Parietal lobe (tissue), 1 donor: Measurements from ENCODE around the gene TARS1. TPM values are rescaled to one million over a fixed set of nuclear protein-coding genes. Genes with fewer than 3 reads are reported as not detected.

Source experiments
- total RNA-seq: library from RNA; depleted of rRNA; stranded (reverse); fragments of >200 nt; gene quantifications from one replicate; pipeline ENCODE4 v1.2.3, GENCODE V29; 2014

The TARS1 gene
- 59.5 TPM for total RNA-seq

GRCh38 chr5:33440482-33441240 is at the start of gene TARS1:
Gene TARS1 (plus strand): TSS chr5:33440965. CDS start chr5:33441087, 122 bp downstream.

